Stimulated activated CD4-positive, alpha-beta T cell treated with anti-CD3 and anti-CD28 coated beads, Interleukin-4, amount 100 ng/mL, for 1 hour (primary cell): Measurements from ENCODE around the gene AS3MT.
"Not testable (repeated sequence)": the region's sequence is repeated elsewhere in the genome, so short reads cannot be mapped to it uniquely, and the experiment has no call there.

ENCODE experiments used
- DNase-seq: peaks from one replicate; pipeline ENCODE4 v3.0.0-alpha.2; 2020

Gene AS3MT

GRCh38 chr10:102869258-102870198 is at the start of gene AS3MT:
AS3MT (plus strand) TSS chr10:102869470; CDS start chr10:102869593, 123 bp downstream.
- DNase-seq: peak; percentile 7

GRCh38 chr10:102820008-102820407 is 49.3 kb upstream of the AS3MT start:
- DNase-seq: not testable (repeated sequence)

GRCh38 chr10:102822222-102822621 is 47.0 kb upstream of the AS3MT start:
- no peak for DNase-seq

- no peak for DNase-seq
These were observed 44.6 kb upstream of the AS3MT start for GRCh38 chr10:102824664-102825063.

- DNase-seq: no peak
These were observed 43.0 kb upstream of the AS3MT start for GRCh38 chr10:102826148-102826796.

- DNase-seq: no peak
These were observed 41.7 kb upstream of the AS3MT start for GRCh38 chr10:102827597-102827975.

GRCh38 chr10:102831322-102832071 is 37.8 kb upstream of the AS3MT start:
- DNase-seq: no peak

GRCh38 chr10:102832248-102832647 is 37.0 kb upstream of the AS3MT start:
- DNase-seq: no peak

- no peak for DNase-seq
These were observed 36.3 kb upstream of the AS3MT start for GRCh38 chr10:102832987-102833386.

GRCh38 chr10:102834143-102834542 is 35.1 kb upstream of the AS3MT start:
- no peak for DNase-seq

GRCh38 chr10:102835007-102835482 is 34.2 kb upstream of the AS3MT start:
- peak; percentile 71 for DNase-seq

GRCh38 chr10:102837230-102837721 is 32.0 kb upstream of the AS3MT start, which contains the start of gene CYP17A1:
CYP17A1 (minus strand) TSS chr10:102837413; CDS start chr10:102837361, 52 bp downstream.
- DNase-seq: no peak

- DNase-seq: not testable (repeated sequence)
These were observed 30.9 kb upstream of the AS3MT start for GRCh38 chr10:102838276-102838927.

- no peak for DNase-seq
These were observed 27.4 kb upstream of the AS3MT start for GRCh38 chr10:102841827-102842345.

GRCh38 chr10:102843139-102843538 is 26.1 kb upstream of the AS3MT start:
- not testable (repeated sequence) for DNase-seq

- DNase-seq: not testable (repeated sequence)
These were observed 25.0 kb upstream of the AS3MT start for GRCh38 chr10:102844190-102844776.

- DNase-seq: no peak
These were observed 23.8 kb upstream of the AS3MT start for GRCh38 chr10:102845352-102845902.

- DNase-seq: no peak
These were observed 19.2 kb upstream of the AS3MT start for GRCh38 chr10:102850025-102850518.

GRCh38 chr10:102853237-102853636 is 16.0 kb upstream of the AS3MT start:
- not testable (repeated sequence) for DNase-seq

GRCh38 chr10:102855731-102856436 is 13.4 kb upstream of the AS3MT start:
- DNase-seq: not testable (repeated sequence)
